ENCODE results near the gene EXPH5.

The EXPH5 gene

GRCh38 chr11:108558222-108558621 is 35.3 kb downstream of the EXPH5 start:
- TF ChIP-seq CTCF (IDR thresholded peaks at IDR 0.05), result no peak

GRCh38 chr11:108556019-108556418 is 37.5 kb downstream of the EXPH5 start:
- TF ChIP-seq CTCF (IDR thresholded peaks at IDR 0.05), result no peak

- TF ChIP-seq CTCF (IDR thresholded peaks at IDR 0.05), result no peak
Measured at GRCh38 chr11:108551651-108552462, 41.7 kb downstream of the EXPH5 start.

GRCh38 chr11:108549319-108549885 is 44.2 kb downstream of the EXPH5 start:
- no peak for TF ChIP-seq CTCF (IDR thresholded peaks at IDR 0.05)

GRCh38 chr11:108545909-108546501 is 47.6 kb downstream of the EXPH5 start:
- TF ChIP-seq CTCF (IDR thresholded peaks at IDR 0.05), result no peak

- TF ChIP-seq CTCF (IDR thresholded peaks at IDR 0.05), result no peak
Measured at GRCh38 chr11:108543316-108543964, 50.1 kb downstream of the EXPH5 start.

GRCh38 chr11:108541531-108541930 is 52.0 kb downstream of the EXPH5 start:
- no peak for TF ChIP-seq CTCF (IDR thresholded peaks at IDR 0.05)

Measured in LNCAP (cell line).